GM08714 (cell line): Measurements from ENCODE around the gene APOBEC3B.

Source experiments
- H3K4me3 ChIP-seq: fragments of 200-500 bp; sonication (Bioruptor generic); 2 replicates; pipeline ENCODE4 v1.5.1; 2014; ENCODE audit warnings: mild to moderate bottlenecking, low read length, inconsistent platforms
- ZNF274 ChIP-seq: IDR thresholded peaks from 2 replicates; pipeline ENCODE4 v1.6.1; 2012; ENCODE audit warnings: mild to moderate bottlenecking, low read depth, low read length

Gene APOBEC3B

DNA sequence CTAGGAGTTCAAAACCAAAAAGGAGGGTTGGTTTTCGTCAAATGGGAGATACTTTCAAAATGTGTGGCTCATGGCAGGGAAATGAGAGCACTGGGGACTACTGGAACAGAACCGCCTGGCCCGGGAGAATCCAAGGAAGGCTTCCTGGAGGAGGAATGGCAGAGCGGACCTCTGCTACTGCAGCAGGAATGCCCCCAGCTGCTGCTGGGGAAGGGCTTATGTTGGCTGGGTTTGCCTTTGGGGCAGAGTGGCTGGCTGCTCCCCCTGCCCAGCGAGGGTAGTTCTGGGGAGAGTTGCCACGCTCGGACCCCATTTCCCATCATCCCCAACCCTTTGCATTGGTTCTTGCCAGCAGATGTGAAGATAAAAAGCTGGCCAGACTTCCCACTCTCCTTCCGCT is 35.4 kb upstream of the APOBEC3B start:
- no peak overlapping the region for H3K4me3 ChIP-seq
- no peak for TF ChIP-seq ZNF274

DNA sequence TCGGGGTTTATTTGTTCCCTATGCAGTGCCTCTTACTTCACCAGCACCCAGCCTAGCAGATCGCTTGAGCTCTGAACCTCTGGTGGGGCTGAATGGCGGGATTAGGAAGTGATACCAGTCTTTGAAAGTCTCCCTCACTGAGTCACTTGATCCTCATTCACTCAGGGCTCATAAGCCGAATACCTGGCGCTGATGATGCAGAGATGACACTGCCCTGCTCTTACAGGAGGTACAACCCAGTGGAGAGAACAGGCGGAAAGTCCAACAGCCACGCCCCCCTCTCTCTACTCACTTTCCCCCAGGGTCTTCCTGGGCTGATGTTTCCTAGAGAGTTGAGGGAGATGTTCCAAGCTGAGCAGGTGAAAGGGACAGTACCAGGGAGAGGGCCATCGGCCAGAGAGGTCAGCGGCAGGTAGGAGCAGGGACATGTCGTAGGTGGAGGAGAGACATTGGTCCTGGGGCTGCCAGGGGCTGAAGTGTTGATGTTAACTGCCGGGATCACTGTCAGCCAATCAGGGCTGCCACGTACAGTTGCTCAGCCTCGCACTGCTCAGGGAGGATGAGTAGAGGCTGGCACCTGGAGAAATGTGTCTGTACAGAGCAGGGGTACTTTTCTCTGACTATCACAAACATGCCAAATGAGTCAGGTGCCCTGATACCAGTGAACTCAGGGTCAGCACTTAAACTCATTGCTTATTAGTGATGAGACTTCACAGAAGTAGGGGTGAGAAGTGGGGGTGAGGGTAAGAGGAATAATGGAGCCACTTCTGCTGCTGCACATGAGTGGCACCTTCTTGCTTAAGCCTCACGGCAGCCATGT is 34.6 kb upstream of the APOBEC3B start:
- no peak for TF ChIP-seq ZNF274

DNA sequence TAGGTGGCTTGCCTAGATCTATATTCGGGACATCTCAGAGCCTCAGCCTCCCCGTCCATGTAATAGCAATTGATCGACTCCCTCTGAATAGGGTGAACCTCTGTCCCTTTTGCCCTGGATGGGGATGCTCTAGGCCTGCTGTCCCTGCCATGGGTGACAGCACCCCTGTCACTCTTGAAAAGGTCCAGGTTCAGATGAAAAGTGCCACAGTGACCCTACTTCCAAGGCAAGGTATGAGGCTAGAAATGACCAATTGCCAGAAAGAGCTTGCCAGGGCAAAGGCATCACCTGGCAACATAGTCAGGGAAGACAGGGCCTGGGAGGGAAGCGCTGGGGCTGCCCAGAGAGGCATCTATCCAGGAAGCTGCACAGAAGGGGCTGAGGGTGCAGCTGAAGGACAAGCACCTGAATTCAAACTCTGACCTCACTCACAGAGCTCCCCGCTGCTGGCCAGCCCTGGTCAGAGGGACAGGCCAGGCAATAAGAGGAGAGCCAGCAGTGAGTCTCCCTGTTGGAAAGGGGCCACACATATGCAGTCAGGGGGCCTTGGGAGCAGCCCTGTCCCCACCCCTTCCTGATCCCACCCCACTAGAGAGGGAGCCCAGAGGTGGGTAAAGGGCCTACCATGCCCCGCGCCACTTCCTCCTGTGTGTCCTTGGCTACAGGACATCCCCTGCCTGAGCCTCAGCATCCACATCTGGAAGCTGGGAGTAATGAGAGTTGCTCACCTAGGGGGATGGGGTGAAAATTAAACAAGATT is 33.8 kb upstream of the APOBEC3B start:
- H3K4me3 ChIP-seq: no peak overlapping the region
- TF ChIP-seq ZNF274: no peak

More for the DNA sequence above, 34.6 kb upstream of the APOBEC3B start:
- no peak overlapping the region for H3K4me3 ChIP-seq

DNA sequence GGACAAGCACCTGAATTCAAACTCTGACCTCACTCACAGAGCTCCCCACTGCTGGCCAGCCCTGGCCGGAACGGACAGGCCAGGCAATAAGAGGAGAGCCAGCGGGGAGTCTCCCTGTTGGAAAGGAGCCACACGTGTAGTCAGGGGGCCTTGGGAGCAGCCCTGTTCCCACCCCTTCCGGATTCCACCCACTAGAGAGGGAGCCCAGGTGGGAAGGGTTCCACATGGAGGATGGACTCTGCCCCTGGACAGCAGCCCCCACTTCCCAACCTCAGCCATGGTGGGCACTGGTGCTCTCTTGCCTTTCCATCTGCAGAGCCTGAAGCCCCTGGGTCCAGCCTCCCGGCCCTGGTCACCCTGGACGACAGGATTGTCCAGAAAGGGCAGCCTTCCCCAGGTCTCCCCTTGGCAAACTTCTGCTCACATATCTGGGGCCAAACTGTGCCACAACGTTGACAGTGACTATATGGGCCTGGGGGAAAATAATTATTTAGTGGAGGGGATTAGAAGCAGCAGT is 32.2 kb upstream of the APOBEC3B start:
- no peak for TF ChIP-seq ZNF274
- H3K4me3 ChIP-seq: no peak overlapping the region

DNA sequence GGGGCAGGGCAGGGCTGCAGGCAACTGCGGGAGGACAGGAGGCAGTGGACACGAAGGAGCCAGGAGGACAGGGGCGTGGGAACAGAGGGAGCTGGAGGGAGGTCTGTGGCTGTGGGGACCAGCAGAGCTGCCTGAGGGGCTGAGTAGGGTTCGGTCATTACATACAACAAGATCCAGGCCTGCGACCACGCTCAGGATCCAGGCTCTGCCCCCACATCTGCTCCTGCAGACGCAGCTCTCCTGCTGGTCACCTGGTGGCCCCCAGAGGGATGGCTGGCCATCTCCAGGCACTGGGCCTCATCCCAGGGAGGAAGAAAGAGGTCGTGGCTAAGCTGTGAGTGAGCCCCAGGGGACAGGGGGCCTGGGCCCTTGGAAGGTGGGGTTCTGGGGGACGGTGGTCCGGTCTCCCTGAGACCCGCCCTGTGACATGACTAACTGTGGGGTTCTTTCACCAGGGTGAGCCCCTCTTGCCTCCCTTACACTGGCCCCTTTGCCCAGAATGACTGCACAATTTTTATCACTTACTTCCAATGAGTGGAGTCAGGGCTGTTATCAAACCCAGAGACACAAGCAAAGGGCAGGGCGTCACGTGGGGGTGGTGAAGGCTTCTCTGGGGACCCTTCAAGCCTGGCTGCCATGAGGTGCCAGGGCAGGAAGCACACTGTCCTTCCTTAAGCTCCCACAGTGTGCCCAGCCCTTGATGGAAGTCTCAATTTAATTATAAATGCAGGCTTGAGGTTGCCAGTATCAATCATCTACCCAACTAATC is 31.4 kb upstream of the APOBEC3B start:
- TF ChIP-seq ZNF274: no peak
- H3K4me3 ChIP-seq: no peak overlapping the region

DNA sequence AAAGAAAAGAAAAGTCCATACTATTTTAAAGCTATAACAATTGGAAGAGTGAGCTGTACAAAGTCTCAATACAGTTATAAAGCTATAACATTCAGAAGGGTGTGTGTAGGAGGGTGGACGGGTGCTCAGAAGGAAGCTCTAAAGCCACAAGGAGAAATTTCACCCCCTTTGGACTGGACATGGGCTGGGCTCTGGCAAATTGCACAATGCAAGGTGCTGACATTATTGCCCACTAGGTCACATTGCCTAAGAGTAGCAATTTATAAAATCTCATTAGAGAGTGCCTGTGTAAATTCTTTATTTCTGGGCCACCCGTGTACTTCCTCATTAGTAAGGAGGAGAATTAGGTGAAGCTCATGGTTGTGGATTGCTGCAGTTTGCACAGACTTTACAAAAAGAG is 30.4 kb upstream of the APOBEC3B start:
- no peak for TF ChIP-seq ZNF274
- no peak overlapping the region for H3K4me3 ChIP-seq

DNA sequence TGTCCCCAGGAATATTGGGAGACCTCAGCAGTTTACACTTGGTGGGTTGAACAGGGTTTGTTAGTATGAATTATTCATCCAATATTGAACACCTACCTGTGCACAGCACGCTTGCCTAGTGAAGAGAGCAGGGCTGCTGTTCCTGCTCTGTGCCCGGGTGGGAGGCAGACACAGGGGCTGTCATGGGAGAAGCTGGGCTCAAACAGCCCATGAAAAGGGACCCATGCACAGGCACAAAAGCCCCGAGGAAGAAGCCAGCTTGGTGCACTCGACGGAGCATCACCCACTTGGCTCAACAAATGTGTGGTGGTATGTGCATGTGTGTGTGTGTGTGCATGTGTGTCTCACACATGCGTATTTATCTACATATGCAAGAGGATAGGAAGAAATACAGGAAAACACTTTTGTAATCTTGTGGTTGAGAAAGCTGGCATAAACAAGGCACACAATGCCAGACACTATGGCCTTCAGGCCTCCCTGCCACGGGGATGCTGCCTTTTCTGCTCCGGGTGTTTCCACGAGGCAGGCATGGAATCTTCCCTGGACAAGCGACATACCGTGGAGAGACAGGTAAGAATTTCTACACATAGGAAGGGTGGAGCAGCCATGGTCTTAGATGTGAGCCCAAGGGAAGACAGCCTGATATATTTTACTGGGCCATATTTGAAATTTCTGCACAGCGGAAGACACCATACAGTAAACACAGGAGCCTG is 29.7 kb upstream of the APOBEC3B start:
- no peak for TF ChIP-seq ZNF274
- H3K4me3 ChIP-seq: no peak overlapping the region

DNA sequence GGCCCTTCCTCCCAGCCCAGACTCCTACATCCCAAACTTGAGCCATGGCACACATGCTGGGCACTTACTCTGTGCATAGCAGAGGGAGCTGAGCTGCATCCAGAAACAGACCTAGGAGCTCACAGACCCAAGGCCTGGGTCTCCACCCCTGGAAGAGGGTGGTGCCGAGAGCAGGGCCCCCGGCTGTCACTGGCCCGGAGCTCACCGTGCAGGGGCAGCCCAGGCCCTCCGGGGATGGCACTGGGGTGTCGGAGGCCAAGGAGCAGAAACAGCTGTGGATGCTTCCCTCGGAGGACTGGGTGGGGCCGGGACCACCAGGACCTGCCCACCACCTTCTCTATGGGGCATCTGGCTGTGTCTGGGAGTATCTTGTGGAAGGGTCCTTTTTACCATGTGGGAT is 29.1 kb upstream of the APOBEC3B start:
- no peak for TF ChIP-seq ZNF274
- no peak overlapping the region for H3K4me3 ChIP-seq

DNA sequence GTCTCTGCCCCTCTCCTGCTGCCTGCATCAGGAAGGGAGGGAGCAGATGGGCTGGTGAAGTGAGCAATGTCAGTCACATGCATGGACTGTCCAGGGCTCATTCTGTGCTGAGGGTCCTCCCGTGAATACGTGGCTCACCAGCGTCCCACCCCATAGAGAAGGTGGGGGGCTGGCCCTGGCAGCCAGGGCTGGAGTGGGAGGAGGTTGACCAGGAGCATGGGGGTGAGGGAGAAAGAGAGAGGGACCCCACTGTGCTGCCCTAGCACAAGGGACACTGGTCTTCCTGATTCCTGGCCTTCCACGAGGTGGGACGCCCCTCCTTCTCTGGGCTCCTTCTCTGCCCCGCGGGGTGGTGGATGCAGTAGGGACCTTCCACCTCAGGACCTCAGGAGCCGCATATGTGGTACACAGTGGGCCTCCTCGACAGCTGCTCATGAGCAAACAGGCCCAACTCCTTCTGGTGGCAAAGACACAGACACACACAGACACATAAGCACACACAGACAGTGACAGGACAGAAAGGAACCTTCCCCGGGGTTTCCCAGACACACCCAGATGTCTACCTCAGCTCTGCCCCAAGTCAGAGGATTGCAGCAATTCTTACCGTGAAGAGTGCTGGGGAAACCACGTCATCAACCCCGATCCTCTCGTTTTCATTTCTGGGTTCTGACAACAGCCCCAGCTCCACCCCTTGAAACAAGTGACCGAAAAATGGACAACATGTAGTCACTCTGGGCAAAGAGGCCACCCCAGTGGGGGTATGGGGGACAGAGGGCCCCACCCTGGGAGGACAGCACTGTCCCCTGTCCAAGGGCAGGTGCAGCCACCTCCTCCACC is 28.4 kb upstream of the APOBEC3B start:
- TF ChIP-seq ZNF274: no peak
- H3K4me3 ChIP-seq: no peak overlapping the region; the same call in 1 of the 2 replicates

DNA sequence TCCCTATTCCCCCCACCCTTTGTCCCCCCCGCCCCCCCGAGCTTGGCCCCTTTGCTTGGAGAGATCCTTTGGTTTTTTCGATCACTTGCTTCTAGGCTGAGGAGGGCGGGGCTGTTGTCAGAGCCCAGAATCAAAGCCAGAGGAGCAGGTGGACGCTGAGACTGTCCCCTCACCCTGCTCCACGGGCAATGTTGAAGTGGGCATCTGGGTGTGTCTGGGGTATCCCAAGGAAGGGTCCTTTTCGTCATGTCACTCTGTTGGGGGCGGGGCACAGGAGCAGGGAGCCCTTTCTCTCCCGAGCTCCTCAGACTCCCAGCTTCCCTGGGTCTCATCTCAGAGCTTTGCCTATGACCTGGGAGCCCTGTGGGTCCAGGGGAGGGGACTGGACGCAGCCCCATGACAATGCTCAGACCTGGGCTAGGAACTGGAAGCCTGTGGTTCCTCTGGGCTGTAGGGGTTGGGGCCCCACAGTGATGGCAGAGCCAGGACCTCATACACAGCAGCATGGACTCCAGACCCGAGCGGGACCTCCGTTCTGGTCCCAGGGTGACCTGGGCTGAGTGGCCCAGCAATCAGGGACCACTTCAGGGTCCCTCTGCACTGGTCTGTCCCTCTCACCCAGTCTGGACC is 27.6 kb upstream of the APOBEC3B start:
- no peak overlapping the region for H3K4me3 ChIP-seq
- no peak for TF ChIP-seq ZNF274

DNA sequence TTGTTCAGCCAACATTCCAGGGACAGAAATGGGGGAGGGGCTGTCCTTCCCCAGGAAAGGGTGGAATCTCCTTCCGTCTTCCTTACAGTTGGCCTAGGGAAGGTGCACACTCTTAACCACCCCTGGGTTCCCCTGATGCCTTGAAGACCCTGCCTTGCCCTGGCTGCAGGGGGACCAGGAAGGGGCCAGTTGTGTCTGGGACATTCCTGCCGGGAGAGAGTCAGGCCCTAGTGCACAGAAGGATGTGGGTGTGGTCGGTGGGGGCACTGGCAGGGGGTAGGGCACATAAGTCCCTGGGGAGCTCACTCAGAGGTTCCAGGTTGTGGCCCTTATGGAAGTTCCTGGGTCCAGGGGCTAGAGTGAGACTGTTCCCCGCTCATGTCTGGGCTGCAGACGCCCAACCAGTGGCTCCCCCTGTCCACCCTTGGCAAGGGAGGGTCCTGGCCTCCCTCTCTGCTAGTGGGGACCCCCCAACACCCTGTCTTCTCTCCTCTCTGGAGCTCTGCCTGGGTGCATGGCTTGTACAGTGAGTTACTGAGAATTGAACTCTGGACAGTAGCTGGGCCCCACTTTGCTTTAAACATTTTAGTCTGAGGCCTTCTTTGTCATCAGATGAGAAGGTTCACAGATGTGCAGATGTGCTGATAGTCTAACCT is 26.8 kb upstream of the APOBEC3B start:
- no peak overlapping the region for H3K4me3 ChIP-seq
- no peak for TF ChIP-seq ZNF274

DNA sequence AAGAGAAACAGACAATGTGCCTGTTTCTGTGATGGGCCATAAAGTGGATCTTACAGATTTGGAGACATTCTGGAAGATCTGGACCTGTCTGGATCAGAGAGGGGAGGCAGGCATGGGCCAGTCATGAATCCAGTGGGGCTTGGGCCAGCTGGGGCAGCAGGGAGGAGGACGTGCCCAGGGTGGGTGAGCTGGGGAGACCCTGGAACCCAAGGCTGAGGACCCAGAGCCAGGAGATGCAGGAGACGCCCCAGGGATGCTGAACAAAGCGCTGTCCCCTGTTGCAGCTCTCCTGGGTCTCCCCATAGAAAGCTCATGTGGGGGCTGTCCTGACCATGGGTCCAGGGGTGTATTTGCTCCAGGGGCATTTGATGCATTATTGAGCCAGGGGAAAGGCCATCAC is 26.2 kb upstream of the APOBEC3B start:
- TF ChIP-seq ZNF274: no peak

More for the DNA sequence above, 26.2 kb upstream of the APOBEC3B start:
- no peak overlapping the region for H3K4me3 ChIP-seq
